B cell (primary cell): Measurements from ENCODE around the gene TACR2.

ENCODE experiments used
- EZH2 ChIP-seq: IDR thresholded peaks from 2 replicates; pipeline ENCODE4 v1.6.1; 2012; ENCODE audit warnings: borderline replicate concordance, low read depth, mild to moderate bottlenecking, moderate library complexity, low read length; ENCODE audit not compliant: insufficient read depth, poor library complexity, severe bottlenecking
- TF ChIP-seq, protein P1 (sequence below): fragments of 200-600 bp; IDR thresholded peaks from one replicate; pipeline ENCODE4 v1.8.0; 2022; ENCODE audit warnings: antibody characterized with exemption, mild to moderate bottlenecking

DNA sequence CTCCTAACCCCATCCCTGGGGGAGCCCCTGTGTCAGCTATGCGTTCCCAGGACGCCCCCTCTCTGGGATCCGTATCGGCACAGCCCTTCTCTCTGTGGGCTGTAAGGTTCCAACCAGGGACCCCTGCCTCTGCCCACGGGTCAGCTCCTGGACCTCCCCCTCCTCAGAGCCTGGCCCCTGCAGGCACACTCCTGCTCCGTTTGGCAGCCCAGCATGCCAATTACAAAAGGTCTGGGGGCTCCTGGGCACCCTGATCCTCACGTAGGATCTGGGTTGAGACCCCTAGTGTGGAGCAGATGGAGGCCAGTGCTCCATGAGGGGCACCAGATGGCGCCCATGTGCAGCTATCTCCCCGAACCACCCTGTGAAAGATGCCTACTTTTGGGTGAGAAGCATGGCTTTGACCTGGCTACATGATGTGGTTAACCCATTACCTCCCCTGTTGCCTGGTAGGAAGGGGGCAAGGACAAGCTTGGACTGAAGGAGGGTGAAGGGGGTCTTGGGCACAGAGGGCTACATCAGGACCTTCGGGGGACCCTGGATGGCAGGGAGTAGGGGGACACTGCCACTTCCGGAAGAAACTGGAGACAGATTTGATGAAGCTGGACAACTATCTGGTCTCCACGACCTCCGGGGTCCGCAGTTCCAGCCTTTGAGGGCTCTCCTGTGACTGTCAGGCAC, 9.0 kb downstream of the TACR2 start:
- TF ChIP-seq, protein P1, sequence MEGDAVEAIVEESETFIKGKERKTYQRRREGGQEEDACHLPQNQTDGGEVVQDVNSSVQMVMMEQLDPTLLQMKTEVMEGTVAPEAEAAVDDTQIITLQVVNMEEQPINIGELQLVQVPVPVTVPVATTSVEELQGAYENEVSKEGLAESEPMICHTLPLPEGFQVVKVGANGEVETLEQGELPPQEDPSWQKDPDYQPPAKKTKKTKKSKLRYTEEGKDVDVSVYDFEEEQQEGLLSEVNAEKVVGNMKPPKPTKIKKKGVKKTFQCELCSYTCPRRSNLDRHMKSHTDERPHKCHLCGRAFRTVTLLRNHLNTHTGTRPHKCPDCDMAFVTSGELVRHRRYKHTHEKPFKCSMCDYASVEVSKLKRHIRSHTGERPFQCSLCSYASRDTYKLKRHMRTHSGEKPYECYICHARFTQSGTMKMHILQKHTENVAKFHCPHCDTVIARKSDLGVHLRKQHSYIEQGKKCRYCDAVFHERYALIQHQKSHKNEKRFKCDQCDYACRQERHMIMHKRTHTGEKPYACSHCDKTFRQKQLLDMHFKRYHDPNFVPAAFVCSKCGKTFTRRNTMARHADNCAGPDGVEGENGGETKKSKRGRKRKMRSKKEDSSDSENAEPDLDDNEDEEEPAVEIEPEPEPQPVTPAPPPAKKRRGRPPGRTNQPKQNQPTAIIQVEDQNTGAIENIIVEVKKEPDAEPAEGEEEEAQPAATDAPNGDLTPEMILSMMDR: no peak
- no peak for TF ChIP-seq EZH2
